Femur (tissue), 1 donor: ENCODE measurements around the gene MPHOSPH10.
"Not testable (repeated sequence)": the region's sequence is repeated elsewhere in the genome, so short reads cannot be mapped to it uniquely, and the experiment has no call there.

Experiments used
- DNase-seq: peaks from one replicate; pipeline ENCODE4 v3.0.0-alpha.2; 2017

MPHOSPH10 gene

GRCh38 chr2:71125506-71126294, 4.7 kb upstream of the MPHOSPH10 start:
- no peak for DNase-seq

DNA sequence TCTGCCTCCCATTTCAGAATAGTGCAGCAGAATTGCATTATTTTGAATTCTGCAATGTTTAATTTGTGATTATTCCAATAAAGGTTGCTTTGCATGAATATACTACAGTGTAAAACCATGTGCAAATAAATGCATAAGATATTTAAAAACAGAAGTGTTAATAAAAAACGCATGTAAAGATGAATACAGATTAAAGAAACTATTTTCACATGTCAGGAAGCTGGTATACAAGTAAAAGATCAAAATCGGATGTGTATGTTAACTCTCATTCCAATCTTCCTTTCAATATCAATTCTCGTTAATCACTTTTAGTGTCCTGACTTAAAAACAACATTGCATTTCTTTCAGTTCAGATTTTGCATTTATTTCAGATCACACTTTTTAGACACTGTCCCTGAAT, 3.5 kb upstream of the MPHOSPH10 start:
- no peak for DNase-seq

- no peak for DNase-seq
These were observed 1.1 kb upstream of the MPHOSPH10 start for GRCh38 chr2:71129114-71129901.

GRCh38 chr2:71129902-71130151, 607 bp upstream of the MPHOSPH10 start:
- no peak for DNase-seq

DNA sequence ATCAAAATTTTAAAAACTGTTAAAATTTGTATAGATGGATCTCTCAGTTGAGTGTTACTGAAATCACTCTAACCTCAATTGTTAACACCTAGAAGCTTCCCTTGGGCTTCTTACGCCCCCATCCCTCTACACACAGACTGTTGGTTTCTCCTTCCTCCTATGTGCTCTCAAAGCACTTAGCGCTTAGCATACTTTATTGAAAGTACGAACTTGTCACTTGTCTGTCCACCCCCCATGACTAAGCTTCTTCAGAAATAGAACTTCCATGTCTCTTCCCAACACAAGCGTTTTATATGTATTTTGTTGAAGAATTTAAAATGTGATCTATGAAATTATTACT, 441 bp downstream of the MPHOSPH10 start:
- DNase-seq: no peak

DNA sequence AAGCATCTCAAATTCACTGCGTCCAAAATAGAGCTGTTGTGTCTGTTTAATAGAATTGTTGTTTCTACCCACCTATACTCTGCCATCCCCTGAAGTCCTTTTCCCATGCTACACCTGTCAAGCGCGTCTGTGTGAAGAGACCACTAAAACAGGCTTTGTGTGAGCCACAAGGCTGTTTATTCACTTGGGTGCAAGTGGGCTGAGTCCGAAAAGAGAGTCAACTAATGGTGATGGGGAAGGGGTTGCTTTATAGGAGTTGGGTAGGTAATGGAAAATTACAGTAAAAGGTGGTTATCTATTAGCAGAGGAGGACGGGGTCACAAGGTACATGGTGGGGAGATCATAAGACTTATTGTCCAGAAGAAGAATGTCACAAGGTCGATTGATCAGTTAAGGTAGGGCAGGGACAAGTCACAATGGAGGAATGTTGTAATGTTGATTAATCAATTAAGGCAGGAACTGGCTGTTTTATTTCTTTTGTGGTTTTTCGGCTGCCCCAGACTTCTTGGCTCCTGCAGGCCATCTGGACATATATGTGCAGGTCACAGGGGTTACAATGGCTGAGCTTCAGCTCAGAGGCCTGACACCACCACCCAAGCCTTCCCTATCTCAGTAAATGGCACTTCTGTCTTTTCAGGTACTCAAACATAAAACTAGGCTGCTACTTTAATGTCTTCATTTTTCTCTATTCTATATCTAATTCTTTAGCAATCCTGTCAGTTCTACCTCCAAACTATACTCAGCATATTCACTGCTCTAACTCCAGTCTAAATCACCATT, 1.1 kb downstream of the MPHOSPH10 start:
- DNase-seq: not testable (repeated sequence)

DNA sequence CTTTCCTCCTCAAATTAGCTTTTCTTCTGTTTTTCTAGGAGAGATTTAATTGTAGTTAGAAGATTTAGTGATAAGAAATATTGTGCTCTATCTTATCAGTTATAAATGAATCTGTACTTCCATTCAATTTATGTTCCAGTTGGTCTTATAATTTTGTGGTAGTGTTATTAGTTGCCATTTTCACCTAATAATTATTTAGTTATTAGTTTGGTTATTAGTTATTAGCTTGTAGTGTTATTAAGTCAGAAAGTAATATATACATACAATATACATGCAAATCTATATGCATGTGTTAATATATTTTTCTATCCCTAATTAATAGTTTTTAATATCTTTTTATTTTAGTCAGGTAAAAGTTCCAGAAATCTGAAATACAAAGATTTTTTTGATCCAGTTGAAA, 3.2 kb downstream of the MPHOSPH10 start:
- DNase-seq: no peak

- DNase-seq: no peak
These were observed 5.7 kb downstream of the MPHOSPH10 start for GRCh38 chr2:71136174-71136573.

DNA sequence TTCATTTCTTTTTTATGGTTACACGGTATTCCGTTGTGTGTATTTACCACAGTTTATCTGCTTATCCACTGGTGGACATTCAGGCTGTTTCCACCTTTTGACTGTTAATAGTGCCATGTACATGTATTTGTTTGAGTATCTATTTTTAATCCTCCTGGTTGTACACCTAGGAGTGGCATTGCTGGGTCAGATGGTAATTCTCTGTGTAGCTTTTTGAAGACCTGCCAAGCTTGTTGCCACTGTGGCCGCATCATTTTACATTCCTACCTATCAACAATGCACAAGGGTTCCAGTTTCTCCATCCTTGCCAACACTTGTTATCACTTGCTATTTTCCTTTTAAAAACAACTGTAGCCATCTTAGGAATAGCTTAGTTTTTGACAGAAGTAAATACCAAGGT, 13.3 kb downstream of the MPHOSPH10 start:
- DNase-seq: no peak

GRCh38 chr2:71148506-71149063, 18.2 kb downstream of the MPHOSPH10 start:
- DNase-seq: no peak

- no peak for DNase-seq
These were observed 19.8 kb downstream of the MPHOSPH10 start for GRCh38 chr2:71150082-71150816.

GRCh38 chr2:71151620-71152019, 21.2 kb downstream of the MPHOSPH10 start:
- no peak for DNase-seq

- no peak for DNase-seq
These were observed 23.3 kb downstream of the MPHOSPH10 start for GRCh38 chr2:71153585-71154224.

GRCh38 chr2:71154279-71154678, 23.8 kb downstream of the MPHOSPH10 start:
- DNase-seq: no peak

GRCh38 chr2:71154798-71155197, 24.4 kb downstream of the MPHOSPH10 start:
- no peak for DNase-seq

- DNase-seq: no peak
These were observed 25.4 kb downstream of the MPHOSPH10 start for GRCh38 chr2:71155846-71156245.

DNA sequence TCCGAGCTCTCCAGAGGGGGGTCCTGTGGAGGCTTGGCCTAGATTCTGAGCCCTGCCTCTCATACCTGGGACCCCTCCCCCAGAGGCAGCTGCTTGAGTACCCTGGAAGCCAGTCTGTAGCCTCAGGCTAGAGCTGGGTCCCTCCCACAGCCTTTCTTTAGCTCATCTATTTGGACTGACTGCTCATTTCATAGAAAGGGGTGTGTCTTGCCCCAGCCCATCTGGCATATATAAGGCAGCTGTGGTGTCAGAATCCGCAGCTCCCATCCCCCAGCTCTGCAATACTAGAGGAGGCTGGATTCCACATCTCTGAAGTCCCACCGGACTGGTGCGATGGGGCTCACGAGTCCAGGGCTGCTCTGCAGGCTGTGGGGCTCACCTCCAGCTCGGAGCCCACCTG, 26.1 kb downstream of the MPHOSPH10 start:
- peak; percentile 52 for DNase-seq

- DNase-seq: peak; percentile 62
These were observed 26.8 kb downstream of the MPHOSPH10 start for GRCh38 chr2:71157124-71157793.

DNA sequence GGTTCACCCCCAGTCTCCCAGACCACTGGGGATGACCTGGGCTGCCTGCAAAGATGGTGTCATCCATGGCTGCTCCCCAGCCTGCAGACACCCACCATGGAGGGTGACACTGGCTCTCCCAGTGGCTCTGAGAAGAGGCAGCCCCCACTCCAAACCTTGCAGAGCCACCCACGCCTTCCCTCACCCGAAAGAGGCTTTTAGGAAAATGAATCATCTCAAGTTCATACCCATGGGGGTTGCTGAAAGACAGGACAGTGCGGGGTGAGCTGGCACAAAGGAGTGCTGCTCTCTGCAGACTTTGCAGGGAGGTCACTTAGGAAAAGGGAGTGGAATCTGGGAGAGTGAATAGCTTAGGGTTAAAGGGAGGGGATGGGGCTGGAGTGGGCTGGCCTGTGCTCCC, 36.4 kb downstream of the MPHOSPH10 start:
- DNase-seq: no peak

DNA sequence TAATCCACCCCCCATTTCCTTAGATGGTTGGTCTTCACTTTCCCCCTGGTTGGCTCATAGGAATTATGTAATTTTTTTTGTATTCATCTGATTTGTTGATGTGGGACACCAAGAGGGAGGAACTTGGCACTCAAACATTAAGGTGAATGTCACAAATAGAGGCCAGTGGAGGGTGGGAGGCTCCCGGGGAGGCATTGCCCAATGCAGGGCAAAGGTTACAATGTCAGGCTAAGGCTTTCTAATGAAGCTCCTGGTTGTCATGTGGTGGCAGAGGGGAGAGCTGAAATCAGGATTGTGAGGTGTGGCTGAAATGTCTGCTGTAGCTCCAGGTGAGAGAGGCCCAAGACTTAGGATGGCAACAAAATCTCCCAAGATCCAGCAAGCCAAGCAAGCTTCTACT, 42.7 kb downstream of the MPHOSPH10 start:
- DNase-seq: no peak

- DNase-seq: no peak
These were observed 43.8 kb downstream of the MPHOSPH10 start for GRCh38 chr2:71174207-71174606.

DNA sequence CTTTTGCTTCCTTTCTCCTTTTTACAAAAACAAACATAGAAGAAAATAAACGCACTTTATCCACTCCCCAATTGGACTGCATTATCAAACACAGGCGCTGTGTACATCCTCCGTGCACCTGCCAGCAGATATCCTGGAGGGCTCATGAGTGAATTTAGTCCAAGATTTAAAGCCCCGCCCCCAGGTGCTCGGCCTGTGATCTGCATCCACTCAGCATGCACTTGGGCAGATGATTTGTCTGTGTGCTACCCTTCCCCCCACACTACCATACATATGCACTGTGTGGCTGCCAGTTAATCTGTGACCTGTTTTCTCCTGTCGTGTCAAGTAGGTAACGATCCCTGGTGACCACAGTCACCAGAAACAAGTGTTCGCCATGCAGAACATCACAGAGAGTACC, 48.4 kb downstream of the MPHOSPH10 start:
- DNase-seq: not testable (repeated sequence)
